HG03060 (cell line): ENCODE results near the gene HEY2.
A peak's percentile ranks its signal among the peaks of the same experiment; 100 is the strongest.
"Not testable (repeated sequence)": the region's sequence is repeated elsewhere in the genome, so short reads cannot be mapped to it uniquely, and the experiment has no call there.

Source experiments
- ATAC-seq: cut with Tn5 transposase; IDR thresholded peaks from one replicate; pipeline ENCODE4 v1.9.1; 2021; ENCODE audit warnings: low read depth, moderate number of reproducible peaks; ENCODE audit not compliant: unreplicated experiment

The HEY2 gene

DNA sequence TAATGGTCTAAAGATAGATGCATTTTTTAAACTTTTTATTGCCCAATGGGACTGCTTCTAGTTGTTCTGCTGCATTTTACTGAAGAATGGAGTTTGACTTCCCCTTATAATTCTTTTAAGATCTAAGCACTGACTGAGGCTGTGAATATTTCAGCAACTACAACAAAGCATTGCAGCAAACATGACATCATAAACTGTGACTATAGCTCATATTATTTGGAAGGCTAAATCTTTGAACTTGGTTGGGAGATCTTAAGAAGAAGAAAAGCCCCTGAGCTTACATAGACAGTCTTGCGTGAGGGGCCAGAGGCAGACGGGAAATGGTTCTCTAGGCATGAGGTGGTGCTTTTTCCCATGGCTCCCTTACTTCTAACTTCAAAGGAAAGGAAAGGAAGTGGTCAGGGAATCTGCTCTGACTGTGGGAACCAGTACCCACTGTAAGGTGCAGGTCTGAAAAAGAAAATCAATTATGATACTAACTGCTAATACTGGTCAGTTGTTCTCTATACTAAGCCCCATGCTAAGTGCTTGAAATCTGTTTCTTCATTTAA lies 14.8 kb downstream of the HEY2 start:
- ATAC-seq: no peak

DNA sequence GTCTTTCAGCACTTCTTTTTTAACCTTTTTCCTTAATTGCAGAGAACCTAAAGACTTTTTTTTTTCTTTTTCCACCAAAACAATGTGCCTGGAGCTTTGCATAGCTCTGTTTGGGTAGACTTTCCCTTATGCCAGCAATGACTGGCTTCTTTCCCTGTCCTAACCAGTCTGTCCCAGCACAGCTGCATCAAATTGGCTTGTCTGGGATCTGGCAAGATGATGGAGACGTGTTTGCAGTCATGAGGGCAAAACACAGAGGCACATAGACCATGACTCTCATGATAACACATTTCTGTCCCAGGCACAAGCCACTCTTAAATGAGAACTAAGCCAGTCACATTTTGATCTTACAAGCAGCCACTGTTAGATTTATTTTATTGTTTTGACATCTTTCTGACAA lies 16.5 kb downstream of the HEY2 start:
- ATAC-seq: no peak

DNA sequence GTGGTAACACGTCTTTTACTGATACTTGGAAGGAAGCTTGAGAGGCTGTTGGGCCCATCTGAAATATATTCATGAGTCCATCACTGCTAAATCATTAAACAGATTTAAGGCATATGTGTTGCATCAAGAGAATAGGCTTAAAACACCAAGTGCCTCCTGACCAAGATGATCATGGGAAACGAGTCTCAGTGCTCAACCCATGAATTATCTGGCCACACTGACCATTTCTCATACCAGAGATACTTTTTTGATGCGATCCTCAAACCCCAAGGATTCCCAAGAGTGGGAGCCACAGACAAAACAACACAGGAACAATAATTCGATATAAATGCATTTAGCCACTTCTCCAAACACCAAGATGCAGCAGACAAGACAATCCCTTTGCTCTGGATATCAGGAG lies 17.2 kb downstream of the HEY2 start:
- ATAC-seq: no peak

DNA sequence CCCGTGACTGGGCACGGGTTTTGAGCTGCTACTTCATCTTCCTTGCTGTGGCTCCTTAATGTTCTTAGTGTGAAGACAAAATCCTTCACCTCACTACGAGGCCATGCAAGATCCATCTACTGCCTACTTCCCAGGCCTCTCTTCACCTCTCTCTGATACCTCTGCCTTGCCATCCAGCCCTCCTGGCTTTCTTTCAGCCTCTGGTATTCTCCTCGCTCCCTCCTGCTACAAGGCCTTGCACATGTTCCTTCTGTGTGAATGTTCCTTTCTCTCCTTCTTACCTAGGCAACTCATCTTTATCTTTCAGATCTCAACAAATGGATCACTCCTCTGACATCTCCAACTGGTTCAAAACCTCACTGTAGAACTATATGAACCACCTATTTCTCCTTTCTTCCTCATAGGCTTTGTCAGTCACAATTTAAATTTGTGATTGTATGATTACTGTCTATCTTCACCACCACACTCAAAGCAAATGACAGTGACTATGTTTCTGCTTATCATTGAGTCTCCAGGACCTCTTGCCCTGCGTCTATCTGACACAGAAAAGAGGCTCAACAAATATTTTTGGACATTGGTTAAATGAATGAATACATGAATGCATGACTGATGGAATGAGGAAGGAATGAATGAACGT lies 19.8 kb downstream of the HEY2 start:
- ATAC-seq: no peak

DNA sequence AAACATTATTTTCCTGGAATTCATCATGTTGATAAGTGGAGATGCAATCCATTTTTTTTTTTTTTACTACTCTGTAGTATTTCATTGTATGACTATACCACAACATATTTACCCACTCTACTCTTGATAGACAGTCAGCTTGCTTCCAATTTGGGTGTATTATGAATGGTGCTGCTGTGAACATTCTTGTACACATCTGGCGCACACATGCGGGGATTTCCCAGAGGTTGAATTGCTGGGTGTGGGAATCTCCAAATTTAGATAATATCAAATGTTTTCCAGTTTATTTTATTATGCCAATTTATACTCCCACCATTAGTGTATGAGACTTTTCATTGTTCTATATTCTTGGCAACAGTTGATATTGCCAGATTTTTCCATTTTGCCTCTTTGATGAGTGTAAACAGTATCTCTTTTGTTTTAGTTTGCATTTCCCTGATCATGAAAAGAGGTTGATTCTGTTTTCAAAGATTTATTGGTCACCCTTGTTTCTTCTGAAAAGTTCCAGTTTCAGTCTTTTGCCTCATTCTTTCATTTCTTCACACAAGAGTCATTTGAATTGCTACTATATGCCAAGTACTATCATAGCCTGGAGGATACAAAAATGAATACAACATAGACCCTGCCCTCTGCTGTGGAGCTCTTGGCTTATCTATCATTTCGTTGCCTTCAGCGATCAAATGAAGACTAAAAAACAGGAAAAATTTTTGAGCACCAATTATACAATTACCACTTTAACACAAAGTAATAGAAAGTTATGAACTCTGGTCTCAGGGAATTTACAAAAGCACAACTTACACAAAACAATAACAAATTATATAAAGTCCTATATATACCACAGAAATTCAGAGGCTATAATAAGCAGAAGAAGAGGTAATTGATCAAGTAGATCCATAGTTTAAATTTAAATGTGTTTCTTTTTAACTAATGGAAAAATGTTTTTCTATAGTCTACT lies 24.2 kb downstream of the HEY2 start:
- ATAC-seq: peak; percentile 54

DNA sequence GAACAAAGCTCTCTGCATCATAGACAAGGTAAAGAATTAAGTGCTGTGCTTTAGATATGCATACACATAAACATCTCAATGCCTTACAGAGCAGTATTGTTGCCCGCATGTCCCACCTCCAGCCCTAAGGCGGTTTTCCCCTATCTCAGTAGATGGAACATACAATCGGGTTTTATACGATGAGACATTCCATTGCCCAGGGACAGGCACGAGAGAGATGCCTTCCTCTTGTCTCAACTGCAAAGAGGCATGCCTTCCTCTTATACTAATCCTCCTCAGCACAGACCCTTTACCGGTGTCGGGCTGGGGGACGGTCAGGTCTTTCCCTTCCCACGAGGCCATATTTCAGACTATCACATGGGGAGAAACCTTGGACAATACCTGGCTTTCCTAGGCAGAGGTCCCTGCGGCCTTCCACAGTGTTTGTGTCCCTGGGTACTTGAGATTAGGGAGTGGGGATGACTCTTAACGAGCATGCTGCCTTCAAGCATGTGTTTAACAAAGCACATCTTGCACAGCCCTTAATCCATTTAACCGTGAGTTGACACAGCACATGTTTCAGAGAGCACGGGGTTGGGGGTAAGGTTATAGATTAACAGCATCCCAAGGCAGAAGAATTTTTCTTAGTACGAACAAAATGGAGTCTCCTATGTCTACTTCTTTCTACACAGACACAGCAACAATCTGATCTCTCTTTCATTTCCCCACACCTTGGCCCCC lies 26.8 kb downstream of the HEY2 start:
- ATAC-seq: not testable (repeated sequence)

DNA sequence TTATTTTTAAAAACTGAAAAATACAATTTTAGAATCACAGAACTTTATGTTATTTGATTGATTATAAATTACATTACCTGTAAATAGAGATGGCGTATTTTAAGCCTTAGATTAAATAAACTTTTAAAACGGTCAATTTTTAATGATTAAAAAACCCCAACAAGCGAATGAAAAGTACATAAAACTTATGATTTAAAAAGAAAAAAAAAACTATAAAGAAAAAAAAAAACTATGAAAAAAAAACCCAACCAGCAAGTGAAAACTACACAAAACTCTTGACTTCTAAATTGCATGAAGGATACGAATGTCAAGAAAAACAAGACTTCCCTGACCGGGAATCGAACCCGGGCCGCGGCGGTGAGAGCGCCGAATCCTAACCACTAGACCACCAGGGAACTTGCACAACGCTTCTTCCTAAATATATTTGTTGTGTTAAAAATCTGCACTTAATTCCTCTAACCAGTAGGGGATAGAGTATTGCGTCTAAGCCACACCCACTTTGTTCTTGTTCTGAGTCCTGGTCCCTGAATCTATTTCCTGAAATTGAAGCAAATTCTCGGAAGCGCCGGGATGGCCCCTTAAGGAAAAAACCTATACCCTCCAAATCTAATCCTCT lies 30.6 kb downstream of the HEY2 start:
- peak; percentile 88 for ATAC-seq

DNA sequence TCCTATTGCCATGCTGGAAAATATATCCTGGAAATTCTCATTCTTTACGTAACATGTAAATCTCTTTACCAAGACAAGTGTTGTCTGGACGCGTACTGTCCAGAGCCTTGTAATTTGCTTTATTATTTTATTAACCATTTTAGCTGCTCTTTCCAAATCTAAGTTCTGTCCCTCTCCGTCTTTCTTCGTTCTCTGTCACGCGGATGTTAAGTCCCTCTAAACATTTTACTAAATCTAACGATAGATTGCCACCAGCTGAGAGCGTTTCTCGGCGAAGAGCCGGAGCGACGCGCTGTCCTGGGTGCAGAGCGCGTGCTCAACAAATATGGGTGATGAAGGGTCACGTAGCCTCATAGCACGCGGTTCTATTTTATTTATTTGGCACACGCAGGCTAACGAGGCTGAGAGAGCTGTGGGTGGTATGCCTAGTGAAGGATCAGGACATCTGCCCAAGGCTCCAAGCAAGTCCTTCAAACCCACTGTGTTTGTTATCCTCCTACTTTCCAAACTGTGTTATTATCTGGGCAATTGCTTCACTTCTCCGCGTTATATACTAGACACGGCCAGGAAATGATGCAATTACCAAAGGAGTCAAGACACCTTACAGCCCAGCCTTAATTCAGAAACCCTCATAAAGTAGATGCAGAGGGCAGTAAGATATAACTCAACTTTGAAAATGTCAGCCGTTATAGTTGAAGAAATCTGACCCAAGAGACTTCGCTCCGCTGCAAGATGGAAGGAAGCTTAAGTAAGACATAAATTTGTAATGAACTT lies 31.3 kb downstream of the HEY2 start:
- ATAC-seq: peak; percentile 41

DNA sequence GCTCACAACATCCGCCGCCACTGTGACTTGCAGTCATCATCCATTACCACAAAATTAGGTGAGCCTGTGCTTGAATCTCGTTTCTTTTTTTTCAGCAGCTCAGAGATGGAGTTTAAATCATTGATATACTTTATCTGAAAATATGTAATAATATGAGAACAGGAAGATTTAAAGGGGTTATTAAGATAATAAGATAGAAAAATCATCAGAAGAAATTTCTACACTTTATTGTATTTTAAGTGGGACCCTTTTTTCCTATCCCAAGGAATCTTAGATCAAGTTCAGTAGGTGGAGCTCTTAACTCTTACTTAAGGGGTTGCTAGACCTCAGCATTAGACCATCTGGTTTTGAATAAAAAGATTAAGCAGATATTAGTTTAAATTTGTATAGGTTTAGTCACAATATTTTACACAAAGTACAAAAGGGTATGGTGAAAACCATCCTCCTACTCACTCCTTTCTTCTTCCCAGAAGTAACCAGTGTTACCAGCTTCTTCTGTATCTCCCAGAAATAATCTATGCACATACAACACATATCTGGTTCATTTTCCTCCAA lies 32.0 kb downstream of the HEY2 start:
- peak; percentile 25 for ATAC-seq

DNA sequence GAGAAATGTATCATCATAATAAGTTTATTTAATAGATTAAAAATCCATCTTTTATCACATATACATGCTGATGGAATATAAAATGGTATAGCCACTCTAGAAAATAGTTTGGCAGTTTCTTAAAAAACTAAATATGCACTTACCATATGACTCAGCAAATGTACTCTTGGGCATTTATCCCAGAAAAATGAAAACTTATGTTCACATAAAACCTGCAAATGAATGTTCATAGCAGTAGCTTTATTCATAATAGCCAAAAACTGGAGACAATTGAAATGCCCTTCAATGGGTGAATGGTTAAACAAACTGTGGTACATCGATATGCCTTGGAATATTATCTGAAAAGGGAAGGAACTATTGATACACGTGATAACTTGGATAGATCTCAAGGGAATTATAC lies 34.9 kb downstream of the HEY2 start:
- ATAC-seq: no peak

DNA sequence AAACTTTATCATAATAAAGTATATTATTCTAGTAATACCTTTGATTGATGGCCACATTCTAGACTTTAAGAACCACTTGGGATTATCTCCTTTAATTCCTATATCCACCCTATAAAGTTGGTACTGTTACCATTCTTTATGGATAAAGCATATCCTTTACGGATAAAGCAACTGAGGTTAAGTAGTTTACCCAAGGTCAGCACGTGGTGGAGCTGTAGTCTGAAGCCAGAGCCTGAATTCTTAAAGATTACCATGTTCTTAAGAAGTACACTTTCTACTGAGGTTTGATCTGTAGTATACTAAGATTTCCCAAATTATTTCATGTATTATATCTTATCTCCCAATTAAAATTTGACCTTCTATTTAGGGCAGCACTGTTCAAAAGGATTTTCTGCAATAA lies 38.4 kb downstream of the HEY2 start:
- no peak for ATAC-seq

DNA sequence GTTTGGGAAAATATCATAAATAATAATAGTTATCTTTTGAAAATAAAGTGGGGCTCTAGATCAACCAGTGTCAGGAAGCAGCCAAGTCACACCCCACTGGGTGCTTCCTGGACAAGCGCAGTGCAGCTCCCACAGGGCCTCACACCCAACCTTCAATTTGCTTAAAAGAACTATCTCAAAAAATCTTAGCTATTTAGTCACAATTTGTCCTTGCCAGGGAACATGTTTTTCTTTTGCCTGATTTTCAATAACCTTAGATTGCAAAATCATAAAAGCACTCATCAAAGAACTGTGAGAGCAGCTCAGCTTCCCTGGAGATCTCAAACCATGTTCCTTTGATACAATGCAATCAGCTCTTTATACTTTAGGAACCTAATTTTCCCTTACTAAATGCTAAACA lies 39.7 kb downstream of the HEY2 start:
- no peak for ATAC-seq

DNA sequence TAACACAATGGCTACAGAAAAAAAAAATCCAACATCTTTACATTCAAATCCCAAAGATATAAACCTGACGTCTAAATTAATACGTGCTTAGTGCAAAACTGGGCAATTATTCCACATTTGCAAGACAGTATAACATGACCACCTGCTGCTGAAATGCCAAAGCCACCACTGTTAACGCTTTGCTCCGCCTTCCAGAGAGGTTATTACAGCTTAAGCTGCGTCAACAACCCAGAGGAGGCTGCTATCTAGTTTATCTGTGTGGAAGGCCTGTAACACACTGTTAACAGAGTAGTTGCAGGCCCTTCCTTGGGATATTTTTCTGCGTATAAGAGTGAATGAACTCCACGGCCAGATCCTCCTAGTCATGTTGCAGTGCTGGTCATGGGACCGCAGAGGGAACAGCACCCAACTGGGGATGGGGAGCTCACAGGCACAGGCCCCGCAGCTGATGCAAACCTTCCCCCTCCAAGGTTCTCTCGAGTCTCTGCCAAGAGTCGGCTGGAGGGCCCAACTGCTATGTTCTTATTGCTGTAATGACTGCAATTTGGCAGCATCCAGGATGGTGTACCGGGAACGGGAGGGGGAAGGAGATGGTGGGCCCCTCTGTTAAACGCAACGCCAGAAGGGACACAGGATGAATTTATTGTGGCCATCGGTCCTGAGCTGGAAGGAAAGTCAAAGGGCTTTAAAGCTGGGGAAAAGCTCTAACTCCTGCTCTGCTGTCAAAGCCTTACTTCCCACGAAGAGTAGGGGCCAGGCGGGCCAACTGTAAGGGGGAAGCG lies 40.3 kb downstream of the HEY2 start:
- ATAC-seq: peak; percentile 26

DNA sequence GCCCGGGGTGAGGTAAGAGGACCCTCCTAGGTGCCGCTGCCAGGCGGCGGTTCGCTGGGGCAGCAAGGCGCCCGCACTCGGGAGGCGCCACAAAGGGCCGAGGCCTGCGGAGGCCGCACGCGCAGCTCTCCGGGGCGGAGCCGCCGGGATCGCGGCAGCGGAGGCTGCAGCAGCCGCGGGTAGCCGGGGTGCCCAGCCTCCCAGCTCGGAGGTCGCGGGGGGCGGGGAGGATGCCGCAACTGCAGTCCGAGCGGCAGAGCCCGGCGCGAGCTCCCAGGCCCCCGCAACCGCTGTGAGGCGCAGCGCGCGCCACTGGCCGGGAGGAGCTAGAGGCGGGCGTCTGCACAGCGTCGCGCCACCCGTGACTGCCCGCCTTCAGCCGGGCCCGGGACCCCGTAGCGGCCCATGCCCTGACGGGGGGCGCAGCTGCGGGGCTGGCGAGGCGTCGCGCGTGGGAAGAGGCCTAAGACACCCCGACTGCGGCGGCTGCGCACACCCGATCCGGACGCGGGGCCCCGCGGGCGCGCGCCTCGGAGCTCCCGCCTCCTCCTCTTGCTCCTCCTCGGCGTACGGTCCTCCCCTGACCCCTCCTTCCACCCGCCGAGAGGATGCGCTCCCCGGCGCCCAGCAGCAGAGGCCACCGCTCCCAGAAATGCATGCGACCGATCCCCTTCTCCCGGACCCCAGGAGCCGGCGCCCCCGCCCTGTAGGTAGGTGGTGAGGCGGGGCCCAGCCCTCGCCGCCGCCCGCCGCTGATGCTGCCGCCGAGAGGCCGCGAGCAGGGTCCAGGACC lies 41.1 kb downstream of the HEY2 start, which contains the start of gene NCOA7:
Gene NCOA7 (plus strand): TSS at position 603 of the 793 bp plus-strand sequence. CDS start 24,395 bp downstream, outside the sequence.
- peak; percentile 26 for ATAC-seq

DNA sequence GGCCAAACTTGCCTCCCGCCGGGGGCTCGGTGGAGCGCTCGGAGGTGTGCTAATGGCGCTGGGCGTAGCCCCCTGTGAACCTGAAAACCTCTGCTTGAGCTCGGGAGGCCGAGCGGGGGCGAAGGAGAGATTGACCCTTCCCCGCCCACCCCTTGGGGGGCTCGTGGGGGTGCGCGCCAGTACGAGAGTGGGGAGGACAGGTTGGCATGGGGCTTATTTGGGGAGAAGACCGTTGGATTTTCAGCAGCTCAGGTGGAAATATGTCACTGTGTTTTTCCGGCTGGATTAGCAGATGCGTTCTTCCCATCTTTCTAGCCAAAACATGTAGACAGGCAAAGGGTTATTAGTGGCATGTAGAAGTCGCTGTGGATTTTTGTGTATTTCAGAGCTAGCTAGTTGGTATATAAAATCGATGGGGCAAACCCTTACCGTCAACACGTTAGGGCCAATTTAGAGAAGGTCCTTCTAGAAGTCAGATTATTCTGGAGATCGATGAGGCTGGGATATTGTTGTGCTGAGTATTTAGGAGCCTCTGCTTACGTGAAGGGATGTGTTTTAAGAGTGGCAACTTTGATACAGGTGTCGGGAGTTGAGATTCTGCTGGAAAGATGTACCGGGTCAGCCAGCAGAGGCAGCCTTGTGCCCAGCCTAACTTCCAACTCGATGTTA lies 41.9 kb downstream of the HEY2 start:
- no peak for ATAC-seq

DNA sequence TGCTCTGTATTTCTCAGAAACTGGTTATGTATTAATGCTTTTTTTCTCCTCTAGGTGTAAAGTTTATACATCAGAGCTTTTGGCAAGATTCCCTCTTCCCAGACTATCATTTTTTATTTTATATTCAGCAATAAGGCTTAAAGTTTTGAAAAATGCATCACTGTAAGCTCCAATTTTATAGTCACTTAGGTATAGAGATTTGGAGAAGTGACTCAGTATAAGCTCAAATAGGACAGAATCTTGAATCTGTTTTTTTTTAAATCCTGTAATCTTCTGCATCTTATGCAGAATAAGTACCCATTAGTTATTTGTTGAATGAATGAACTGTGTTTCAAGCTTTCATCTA lies 42.4 kb downstream of the HEY2 start:
- no peak for ATAC-seq

DNA sequence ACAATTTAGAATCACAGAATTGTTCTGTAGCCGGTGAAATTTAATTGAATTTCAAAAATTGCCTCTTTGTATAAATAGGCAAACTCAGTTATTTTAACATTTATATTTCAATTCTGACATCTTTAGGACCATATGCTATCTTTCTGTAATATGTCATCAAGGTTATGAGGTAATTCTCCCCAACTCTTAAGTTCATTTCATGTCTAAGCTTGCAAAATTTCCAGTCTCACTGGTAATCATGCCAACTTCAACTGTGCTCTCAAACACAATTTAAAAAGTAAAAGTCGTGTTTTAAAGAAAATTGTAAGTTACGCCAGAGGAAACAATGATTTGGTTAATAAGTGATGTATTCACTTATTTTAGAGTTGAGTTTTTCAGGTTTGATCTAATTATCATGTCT lies 42.7 kb downstream of the HEY2 start:
- no peak for ATAC-seq
